AG09309 (cell line): ENCODE results near the gene ADIPOR2.
"Not testable (repeated sequence)": the region's sequence is repeated elsewhere in the genome, so short reads cannot be mapped to it uniquely, and the experiment has no call there.

Experiments used
- DNase-seq: peaks from one replicate; pipeline ENCODE4 v3.0.0-alpha.2; 2010; ENCODE audit warnings: low read depth
- H3K4me3 ChIP-seq: 2 replicates; pipeline ENCODE4 v1.5.1; 2011; ENCODE audit warnings: mild to moderate bottlenecking, low read depth, low read length, moderate library complexity; ENCODE audit not compliant: control insufficient read depth
- TF ChIP-seq, protein P1 (sequence below): IDR thresholded peaks from 2 replicates; pipeline ENCODE4 v1.5.1; 2011; ENCODE audit warnings: mild to moderate bottlenecking, low read depth, low read length, inconsistent platforms; ENCODE audit not compliant: insufficient read depth, control insufficient read depth; ENCODE audit errors: missing control alignments

Gene ADIPOR2

GRCh38 chr12:1816730-1817348, 126.0 kb downstream of the ADIPOR2 start:
- TF ChIP-seq, protein P1, sequence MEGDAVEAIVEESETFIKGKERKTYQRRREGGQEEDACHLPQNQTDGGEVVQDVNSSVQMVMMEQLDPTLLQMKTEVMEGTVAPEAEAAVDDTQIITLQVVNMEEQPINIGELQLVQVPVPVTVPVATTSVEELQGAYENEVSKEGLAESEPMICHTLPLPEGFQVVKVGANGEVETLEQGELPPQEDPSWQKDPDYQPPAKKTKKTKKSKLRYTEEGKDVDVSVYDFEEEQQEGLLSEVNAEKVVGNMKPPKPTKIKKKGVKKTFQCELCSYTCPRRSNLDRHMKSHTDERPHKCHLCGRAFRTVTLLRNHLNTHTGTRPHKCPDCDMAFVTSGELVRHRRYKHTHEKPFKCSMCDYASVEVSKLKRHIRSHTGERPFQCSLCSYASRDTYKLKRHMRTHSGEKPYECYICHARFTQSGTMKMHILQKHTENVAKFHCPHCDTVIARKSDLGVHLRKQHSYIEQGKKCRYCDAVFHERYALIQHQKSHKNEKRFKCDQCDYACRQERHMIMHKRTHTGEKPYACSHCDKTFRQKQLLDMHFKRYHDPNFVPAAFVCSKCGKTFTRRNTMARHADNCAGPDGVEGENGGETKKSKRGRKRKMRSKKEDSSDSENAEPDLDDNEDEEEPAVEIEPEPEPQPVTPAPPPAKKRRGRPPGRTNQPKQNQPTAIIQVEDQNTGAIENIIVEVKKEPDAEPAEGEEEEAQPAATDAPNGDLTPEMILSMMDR = no peak
- DNase-seq = no peak
- no peak overlapping the region for H3K4me3 ChIP-seq

DNA sequence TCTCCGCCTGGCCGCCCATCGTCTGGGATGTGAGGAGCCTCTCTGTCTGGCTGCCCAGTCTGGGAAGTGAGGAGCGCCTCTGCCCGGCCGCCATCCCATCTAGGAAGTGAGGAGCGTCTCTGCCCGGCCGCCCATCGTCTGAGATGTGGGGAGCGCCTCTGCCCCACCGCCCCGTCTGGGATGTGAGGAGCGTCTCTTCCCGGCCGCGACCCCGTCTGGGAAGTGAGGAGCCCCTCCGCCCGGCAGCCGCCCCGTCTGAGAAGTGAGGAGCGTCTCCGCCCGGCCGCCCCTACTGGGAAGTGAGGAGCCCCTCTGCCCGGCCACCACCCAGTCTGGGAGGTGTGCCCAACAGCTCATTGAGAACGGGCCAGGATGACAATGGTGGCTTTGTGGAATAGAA, 127.1 kb downstream of the ADIPOR2 start:
- DNase-seq, H3K4me3 ChIP-seq: not testable (repeated sequence)

GRCh38 chr12:1819050-1819449, 128.2 kb downstream of the ADIPOR2 start:
- H3K4me3 ChIP-seq = no peak overlapping the region
- TF ChIP-seq, protein P1 = no peak
- no peak for DNase-seq

GRCh38 chr12:1819571-1819970, 128.7 kb downstream of the ADIPOR2 start:
- no peak for DNase-seq

GRCh38 chr12:1820191-1820895, 129.5 kb downstream of the ADIPOR2 start, which contains the start of gene LRTM2:
TSS of gene LRTM2 (plus strand) at chr12:1820565. CDS start at chr12:1828149, 7,584 bp downstream.
- no peak for DNase-seq
- H3K4me3 ChIP-seq = no peak within 1 kb of the TSS

More at GRCh38 chr12:1819571-1819970, 128.7 kb downstream of the ADIPOR2 start:
- TF ChIP-seq, protein P1 = no peak
- no peak overlapping the region for H3K4me3 ChIP-seq

GRCh38 chr12:1820896-1821291, 130.0 kb downstream of the ADIPOR2 start:
- TF ChIP-seq, protein P1 = no peak
- H3K4me3 ChIP-seq = no peak overlapping the region
- DNase-seq = no peak

More at GRCh38 chr12:1820191-1820895, 129.5 kb downstream of the ADIPOR2 start, which contains the start of gene LRTM2:
- TF ChIP-seq, protein P1 = no peak

- no peak for DNase-seq
- H3K4me3 ChIP-seq = no peak overlapping the region
- TF ChIP-seq, protein P1 = no peak
Measured at GRCh38 chr12:1821805-1822204, 130.9 kb downstream of the ADIPOR2 start.
